ENCODE results near the gene CFAP43. TPM values are rescaled to one million over a fixed set of nuclear protein-coding genes. Genes with fewer than 3 reads are reported as not detected.

The CFAP43 gene
- total and polyA plus RNA-seq, 9 of the 15 experiments (the other 6 are each of a cell fraction or from before 2014, with no cell fraction given) = 0.07 to 0.86 (median 0.11) TPM; not detected in 1

- CTCF ChIA-PET (ENCODE audit: low intra/inter-chr PET ratio) = interaction anchor here (0.6 to 0.7 kb wide), 2 partner anchors 229 to 348 kb away, joined by 3 to 4 read pairs; no protein-coding TSS in a partner anchor
- H3K9ac ChIP-seq (ENCODE audit: insufficient read depth in 1 of 2, low read depth in 2 of 2, low read length in 2 of 2) = peak overlapping the region in 1 of 2 experiments; percentile 88; a peak in 2 of 4 replicates
- intact Hi-C loops (cut with micrococcal nuclease) = loop anchor here (5.0 kb wide), 5 partner anchors 87 to 232 kb away; partner anchors contain the start of genes CFAP58, SLK and STN1
- H2AFZ ChIP-seq (ENCODE audit: low read depth, low read length) = peak overlapping the region; percentile 97
- ATAC-seq (no peak), FAIRE-seq (no peak), DNase-seq (ENCODE audit: extremely low read depth in 1 of 4, low spot score in 3 of 4) (no peak)
- POLR2A ChIA-PET = interaction anchor here (1.2 to 2.3 kb wide), 5 partner anchors 11 to 327 kb away, joined by 3 to 10 read pairs (median 5); no protein-coding TSS in a partner anchor
- WGBS (ENCODE audit: insufficient coverage, low coverage, missing lambda C conversion rate) = 25% methylated on average over 2 of the region's 2 CpGs
- peak overlapping the region; percentile 97 for H3K27ac ChIP-seq (ENCODE audit: extremely low read depth, low read depth, low read length)
- no peak for TF ChIP-seq MTA1 (IDR thresholded peaks at IDR 0.05; ENCODE audit: borderline replicate concordance)
- TF ChIP-seq SPI1 (IDR thresholded peaks at IDR 0.05; ENCODE audit: borderline replicate concordance, low read depth, low read length) = no peak
- no peak for TF ChIP-seq CHD4 (IDR thresholded peaks at IDR 0.05; ENCODE audit: insufficient read depth, insufficient replicate concordance, low read depth, low read length, poor library complexity, severe bottlenecking)
- TF ChIP-seq PRMT5 (CRISPR knock-in tag; IDR thresholded peaks at IDR 0.05) = no peak
- no peak for TF ChIP-seq RNF219 (CRISPR knock-in tag; IDR thresholded peaks at IDR 0.05)
- TF ChIP-seq CEBPG (CRISPR knock-in tag; IDR thresholded peaks at IDR 0.05) = no peak
- TF ChIP-seq CEBPG (tag; conservative IDR thresholded peaks at IDR 0.05 in 1 of 2, IDR thresholded peaks at IDR 0.05 in 1 of 2) = no peak
- TF ChIP-seq ZNF592 (IDR thresholded peaks at IDR 0.05) = 0 out of 2 replicates have a peak, but pooled peaks have one; percentile 30
- no peak for TF ChIP-seq MAX (CRISPR knock-in tag; IDR thresholded peaks at IDR 0.05)
- TF ChIP-seq ESRRB (CRISPR knock-in tag; IDR thresholded peaks at IDR 0.05; ENCODE audit: borderline replicate concordance) = no peak
- peak overlapping the region; percentile 60 for H3K4me3 ChIP-seq
- H3K4me1 ChIP-seq (replicated peaks in 1 of 2; ENCODE audit: control insufficient read depth in 2 of 2, insufficient read depth in 2 of 2, low read length in 2 of 2) = peaks cover 0 to 7% of the 10 kb centered on the region in 2 experiments; a peak in 1 of 5 replicates
- H3K79me2 ChIP-seq (ENCODE audit: control insufficient read depth, insufficient read depth, low read length) = peaks cover 9% of the 10 kb centered on the region; the same call in 1 of the 3 replicates
- H3K9me1 ChIP-seq (ENCODE audit: control insufficient read depth, insufficient read depth, low read length) = no peaks in the 10 kb centered on the region
- H3K27me3 ChIP-seq (ENCODE audit: control insufficient read depth in 2 of 2, insufficient read depth in 2 of 2, low read length in 2 of 2) = no peaks in the 10 kb centered on the region; a peak in 1 of 5 replicates
- no peaks in the 10 kb centered on the region for H3K9me3 ChIP-seq (replicated peaks; ENCODE audit: control insufficient read depth, insufficient read depth, low read depth, low read length)
- in situ Hi-C loops (cut with MboI) = no loop called here
- H3K4me2 ChIP-seq (ENCODE audit: insufficient read depth, low read length) = peak overlapping the region; percentile 85
- H3K36me3 ChIP-seq (ENCODE audit: control insufficient read depth, insufficient read depth, low read length) = peaks cover 8% of the 10 kb centered on the region; the same call in 1 of the 3 replicates
- H4K20me1 ChIP-seq (replicated peaks; ENCODE audit: control insufficient read depth, insufficient read depth, low read length) = no peaks in the 10 kb centered on the region
- BruUV-seq (replicated peaks) = no TSS peak
These were observed 111.7 kb downstream of the CFAP43 start for GRCh38 chr10:104120512-104120902.
